Islet of Langerhans (tissue), 1 donor: Measurements from ENCODE around the gene ANKRD23.
"Not testable (repeated sequence)": the region's sequence is repeated elsewhere in the genome, so short reads cannot be mapped to it uniquely, and the experiment has no call there.

Experiments
- FAIRE-seq: peaks from one replicate; lab custom pipeline; 2011; peaks lifted over from hg19 to GRCh38; lab: Jason Lieb, UNC

Gene ANKRD23

DNA sequence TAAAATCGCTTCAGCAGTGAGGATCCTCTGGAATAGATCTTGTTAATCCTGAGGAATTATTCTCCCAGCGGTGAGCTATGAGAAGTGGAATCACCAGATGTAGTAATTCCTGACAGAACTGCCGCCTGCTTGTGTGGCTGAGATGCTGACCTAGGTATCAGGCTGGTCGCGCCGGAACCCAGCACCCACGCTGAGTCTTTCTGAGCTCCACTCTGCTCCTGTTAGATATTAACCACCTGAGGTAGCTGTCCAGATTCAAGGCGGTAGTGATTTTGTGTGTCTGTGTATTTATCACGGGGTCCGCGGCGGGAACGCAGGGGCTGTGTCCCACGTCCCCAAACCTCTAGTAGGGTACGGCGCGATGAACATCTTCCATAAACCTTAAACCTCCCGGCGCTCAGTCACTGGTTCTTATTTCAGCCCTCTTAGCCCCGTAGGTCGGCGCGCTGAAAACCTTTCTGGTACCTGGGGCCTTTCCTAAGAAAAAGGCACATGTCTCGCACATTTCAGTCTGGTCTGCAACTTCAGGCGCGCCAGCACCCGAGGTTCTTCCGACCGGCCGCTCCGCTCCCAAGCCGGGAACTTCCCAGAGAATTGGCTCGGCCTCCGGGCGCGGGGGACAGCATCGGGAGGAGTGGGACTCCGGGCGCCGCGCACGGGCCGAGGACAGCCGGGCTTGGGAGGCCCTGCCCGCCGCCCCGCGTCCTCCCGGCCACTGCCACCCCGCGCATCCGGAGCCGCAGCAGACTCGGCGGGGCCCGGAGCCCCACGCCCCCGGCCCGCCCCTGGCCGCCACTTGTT is 28.3 kb downstream of the ANKRD23 start:
- FAIRE-seq: no peak

DNA sequence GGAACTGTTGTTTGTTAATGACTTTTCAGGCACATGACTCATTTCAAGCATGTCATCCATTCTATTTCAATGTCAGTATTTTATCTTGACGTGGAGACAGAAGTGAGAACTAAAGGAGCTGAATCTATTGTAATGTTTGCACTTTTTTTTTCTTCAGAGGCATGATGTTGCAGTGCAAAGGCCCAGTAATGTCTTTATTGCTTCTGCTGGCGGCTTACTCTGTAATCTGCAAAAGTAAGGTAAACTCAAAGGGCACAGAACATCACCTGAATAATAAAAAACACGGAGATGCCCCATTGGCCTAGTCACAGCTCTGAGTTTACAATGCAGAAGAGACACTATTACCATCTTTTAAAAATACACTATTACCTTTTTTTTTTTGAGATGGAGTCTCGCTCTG is 30.2 kb downstream of the ANKRD23 start:
- no peak for FAIRE-seq

DNA sequence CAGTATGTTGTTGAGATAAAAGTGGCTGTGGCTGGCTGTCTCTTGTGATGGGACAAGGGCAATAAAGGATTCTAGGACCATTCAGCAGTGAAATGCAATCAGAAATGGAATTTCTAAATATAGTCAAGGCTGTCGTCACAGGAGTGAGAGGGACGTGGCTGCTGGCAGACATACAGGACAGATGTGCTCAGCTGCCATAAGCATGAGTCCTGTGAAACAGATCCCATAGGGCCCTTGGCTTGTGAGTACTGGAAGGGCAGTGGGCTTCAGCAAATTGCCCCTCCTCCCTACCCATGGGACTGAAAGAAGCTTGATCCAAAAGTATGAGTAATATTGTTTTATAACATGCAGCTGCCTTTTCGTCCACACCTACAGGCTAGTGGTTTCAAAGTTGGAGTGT is 31.9 kb downstream of the ANKRD23 start:
- no peak for FAIRE-seq

DNA sequence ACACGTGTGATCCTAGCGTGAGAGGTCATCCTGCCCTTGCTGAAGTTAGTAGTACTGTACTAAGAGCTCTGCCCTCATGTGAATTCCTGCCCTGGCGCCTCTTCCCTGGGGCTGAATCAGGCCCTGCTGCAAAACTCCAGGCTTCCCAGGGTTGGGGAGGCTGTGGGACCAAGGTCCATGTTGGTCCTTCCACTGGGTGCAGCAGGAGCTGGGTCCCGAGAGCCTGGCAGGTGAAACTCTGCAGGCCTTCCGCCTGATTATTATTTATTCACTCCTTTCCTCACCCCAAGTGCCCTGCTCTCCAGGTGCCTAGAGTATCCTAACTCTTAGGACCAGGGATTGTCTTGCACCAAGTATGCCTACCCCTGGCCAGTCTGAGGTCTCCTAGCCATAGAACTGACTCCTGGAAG is 33.0 kb downstream of the ANKRD23 start:
- no peak for FAIRE-seq

DNA sequence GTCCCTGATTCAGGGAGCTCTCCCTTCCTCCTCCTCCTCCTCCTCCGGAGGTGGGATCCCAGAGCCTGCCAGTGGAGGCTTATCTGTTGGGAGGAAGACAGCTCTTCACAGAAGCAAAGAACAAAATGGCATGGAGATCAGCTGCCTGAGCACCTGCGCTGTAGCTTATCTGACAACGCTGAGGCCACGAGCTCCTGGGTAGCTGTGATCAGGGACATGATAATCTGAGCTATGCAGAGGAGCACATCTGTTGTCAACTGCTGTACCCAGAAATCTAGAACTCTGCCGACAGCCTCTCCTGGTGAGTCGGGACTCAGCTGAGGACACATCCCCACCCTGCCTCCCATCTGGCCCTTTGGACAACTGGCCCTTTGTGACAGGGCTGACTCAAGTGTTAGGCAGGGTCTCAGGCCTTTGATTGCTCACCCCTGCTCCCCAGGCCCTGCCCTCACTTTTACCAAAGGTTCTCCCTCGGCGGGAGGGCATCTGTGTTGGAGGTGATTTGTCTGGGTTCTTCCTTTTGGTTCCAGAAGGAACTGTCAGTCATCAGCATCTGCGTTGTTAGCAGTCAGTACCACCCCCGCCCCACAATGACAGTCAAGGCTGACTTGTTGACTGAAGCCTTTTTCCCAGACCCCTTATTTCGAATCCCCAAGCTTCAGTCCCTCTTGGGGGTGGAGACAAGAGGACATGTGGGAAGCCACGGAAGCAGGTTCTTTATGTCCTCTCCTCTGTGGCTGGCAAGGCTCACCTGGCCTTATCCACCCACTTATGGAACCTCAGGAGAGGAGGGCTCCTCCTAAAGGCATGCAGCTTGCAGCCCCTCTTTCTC is 33.7 kb downstream of the ANKRD23 start:
- FAIRE-seq: no peak

DNA sequence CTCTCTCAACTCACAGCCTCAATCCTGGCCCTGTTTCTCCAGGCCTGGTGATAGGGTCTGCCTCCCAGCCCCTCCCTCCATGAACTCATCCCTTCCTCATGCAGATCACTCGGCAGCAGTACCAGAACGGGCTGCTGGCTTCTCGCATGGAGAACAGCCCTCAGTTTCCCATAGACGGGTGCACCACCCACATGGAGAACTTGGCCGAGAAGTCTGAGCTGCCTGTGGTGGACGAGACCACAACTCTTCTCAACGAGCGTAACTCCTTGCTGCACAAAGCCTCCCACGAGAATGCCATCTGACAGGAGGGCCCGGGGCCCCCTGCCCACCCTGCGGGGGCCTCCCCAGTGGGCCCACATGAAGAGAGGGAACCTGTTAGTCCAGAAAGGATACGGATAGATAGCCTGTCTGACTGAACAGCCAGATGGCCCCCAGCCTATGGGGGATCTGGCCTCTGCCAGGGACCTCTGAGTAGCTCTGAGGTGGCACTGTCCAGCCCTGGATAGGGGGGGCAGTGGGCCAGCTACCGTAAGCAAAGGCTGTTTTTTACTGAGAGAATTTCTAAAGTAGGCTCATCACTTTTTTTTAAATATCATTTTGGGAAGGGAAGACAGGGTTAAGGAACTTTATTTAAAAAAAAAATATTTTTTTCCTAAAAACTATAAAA is 34.5 kb downstream of the ANKRD23 start:
- no peak for FAIRE-seq

DNA sequence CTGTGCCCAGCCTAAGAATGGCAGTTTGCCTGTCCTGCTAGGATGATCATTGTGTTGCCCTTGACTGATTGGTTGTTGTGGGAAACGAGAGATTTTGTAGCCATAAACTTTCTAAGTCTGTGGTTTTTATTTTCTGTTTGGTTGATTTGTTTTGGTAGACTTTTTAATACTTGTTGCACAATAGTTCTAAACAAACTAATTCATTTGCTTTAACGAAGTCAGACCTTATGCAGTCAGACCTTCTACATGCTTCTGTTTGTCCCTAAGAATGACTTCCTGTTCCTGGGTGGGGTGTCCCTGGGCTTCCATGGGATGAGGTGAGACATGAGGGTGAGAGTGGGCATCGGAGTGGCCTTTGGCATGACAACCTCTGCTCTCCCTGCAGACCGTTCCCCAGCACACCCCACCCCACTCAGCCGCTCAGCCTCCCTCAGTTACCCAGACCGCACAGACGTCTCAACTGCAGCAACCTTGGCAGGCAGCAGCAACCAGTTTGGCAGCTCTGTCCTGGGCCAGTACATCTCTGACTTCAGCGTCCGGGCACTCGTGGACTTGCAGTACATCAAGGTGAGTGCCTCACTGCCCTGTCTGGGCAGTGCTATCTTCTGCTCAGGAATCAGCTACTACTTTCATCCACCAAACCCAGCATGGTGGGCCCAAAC is 35.5 kb downstream of the ANKRD23 start:
- no peak for FAIRE-seq

DNA sequence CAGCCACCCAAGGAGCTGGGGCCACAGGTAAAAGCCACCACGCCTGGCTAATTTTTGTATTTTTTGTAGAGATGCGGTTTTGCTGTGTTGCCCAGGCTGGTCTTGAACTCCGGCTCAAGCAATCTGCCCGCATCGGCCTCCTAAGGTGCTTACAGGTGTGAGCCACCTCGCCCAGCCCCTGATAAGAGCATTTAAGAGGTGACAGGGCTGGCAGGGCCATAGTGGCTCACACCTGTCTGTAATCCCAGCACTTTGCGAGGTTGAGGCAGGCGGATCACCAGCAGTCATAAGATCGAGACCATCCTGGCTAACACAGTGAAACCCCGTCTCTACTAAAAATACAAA is 36.7 kb downstream of the ANKRD23 start:
- FAIRE-seq: no peak

DNA sequence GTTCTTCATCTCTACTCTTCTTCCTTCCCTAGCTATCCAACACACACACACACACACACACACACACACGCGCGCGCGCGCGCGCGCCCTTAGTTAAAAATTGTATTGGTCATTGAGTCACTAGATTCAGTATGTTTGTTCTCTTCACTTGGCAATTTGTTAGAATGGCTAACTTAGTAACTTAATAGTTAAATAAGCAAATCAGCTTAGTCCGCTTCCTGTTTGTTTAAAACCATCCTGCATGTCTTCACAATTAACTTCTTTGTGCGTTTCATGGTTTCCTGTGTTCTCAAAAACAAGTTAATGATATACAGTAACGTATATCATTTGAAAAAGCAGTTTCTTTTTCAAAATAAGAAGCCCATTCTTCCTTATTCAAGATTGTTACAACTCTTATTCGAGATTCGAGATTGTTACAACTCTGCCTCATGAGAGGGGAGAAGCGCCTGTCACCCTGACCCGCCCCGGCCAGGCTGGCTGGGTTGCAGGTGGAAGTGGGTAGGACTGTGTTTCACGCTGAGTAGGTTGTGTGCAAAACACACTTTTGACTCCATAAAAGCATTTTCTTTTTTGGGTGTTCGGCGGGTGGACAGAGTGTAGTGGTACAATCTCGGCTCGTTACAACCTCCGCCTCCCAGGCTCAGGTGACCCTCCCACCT is 37.2 kb downstream of the ANKRD23 start:
- FAIRE-seq: no peak

DNA sequence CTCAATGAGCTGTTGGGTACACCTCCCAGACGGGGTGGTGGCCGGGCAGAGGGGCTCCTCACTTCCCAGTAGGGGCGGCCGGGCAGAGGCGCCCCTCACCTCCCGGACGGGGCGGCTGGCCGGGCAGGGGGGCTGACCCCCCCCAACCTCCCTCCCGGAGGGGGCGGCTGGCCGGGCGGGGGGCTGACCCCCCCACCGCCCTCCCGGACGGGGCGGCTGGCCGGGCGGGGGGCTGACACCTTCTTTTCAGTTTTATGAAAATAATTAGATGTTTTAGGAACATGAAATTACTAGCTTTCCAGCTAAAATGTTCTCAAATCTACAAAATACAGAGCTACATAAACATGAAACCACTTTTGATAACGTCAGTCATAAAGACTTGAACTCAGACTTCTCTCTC is 37.9 kb downstream of the ANKRD23 start:
- FAIRE-seq: not testable (repeated sequence)

DNA sequence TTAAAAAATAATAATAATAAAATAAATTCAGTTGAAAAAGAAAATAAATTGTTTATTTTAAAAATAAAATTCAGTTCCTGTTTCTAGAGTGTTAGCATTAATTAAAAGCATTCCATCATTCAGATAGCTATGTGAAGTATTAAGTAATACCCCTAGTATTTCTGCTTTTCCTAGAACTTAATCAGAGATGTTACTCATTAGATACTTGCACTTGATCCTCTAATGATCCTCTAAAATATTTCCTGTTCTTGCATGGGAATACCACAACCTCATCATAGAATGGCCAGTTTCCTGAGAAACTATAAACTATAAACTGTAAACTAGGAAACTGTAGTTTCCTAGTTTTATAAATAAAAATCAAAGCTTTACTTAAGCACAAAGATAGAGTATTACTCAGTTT is 38.8 kb downstream of the ANKRD23 start:
- FAIRE-seq: no peak

DNA sequence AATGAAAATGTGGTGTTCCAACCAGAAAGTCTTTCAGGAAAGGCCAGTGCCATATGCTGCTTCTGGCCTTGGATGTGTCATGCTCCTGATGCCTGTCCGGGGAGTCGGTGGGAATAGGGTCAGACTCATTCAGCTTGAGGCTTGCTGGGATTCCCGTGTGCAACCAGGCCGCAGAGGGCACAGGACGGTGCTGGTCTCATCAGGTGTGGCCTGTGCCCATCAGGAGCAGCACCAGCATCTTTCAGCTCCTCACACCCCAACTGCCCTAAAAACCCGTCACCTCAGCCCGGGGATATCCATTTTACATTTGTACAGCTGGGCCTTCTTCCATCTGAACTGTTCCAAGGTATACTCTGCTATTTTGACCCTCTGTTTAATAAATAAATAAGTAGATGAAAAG is 41.1 kb downstream of the ANKRD23 start:
- no peak for FAIRE-seq

DNA sequence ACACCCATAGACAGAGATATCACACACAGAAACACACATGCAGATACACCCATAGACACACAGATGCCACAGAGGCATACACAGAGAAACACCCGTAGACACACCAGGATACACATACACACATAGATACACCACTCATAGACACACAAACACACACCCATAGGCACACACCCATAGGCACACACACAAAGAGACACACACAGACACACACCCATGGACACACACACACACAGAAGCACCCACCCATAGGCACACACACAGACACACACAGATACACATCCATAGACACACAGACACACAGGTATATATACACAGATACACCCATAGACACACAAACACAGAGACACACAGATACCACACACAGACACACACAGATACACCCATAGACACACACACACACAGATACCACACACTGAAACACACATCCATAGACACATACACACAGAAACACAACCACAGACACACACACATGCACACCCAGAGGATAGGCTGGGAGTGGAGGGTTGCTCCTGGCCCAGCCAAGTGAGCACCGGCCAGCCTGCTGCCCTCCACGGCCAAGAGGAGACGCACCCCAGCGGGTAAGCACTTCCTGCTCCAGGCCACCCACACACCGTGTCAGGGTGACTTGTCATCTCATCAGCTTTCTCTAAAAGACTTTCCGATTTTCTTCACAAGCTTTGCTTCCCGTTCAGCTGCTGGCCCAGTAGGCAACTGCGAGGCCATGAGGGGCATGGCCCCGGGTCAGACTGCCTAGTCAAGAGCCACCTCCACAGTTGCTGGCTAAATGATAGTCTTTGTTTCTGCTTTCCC is 41.8 kb downstream of the ANKRD23 start:
- no peak for FAIRE-seq

DNA sequence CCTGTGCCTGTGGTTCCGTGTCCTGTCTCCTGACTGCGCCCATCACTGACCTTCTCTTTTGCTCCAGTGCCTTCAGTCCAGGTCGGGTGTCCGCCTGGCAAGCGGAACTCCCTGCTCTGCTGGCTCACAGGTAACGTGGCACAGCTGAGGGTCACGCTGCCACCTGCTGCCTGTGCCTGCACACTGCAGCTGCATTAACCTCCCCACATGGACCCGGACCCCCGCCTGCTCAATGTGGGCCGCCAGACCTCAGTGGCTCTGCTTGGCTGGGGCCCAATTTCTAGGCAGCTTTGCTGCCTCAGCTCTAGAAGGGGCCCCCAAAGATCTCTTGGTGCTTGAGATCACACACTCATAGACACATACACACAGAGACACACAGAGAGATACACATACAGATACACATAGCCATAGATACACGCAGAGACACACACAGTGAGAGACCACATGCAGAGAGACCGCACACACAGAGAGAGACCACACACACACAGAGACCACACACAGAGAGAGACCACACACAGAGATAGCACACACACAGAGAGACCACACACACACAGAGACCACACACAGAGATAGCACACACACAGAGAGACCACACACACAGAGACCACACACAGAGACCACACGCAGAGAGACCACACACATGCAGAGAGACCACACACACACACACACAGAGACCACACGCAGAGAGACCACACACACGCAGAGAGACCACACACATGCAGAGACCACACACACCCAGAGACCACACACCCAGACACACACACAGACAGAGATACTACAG is 42.6 kb downstream of the ANKRD23 start:
- FAIRE-seq: peak; percentile 62

DNA sequence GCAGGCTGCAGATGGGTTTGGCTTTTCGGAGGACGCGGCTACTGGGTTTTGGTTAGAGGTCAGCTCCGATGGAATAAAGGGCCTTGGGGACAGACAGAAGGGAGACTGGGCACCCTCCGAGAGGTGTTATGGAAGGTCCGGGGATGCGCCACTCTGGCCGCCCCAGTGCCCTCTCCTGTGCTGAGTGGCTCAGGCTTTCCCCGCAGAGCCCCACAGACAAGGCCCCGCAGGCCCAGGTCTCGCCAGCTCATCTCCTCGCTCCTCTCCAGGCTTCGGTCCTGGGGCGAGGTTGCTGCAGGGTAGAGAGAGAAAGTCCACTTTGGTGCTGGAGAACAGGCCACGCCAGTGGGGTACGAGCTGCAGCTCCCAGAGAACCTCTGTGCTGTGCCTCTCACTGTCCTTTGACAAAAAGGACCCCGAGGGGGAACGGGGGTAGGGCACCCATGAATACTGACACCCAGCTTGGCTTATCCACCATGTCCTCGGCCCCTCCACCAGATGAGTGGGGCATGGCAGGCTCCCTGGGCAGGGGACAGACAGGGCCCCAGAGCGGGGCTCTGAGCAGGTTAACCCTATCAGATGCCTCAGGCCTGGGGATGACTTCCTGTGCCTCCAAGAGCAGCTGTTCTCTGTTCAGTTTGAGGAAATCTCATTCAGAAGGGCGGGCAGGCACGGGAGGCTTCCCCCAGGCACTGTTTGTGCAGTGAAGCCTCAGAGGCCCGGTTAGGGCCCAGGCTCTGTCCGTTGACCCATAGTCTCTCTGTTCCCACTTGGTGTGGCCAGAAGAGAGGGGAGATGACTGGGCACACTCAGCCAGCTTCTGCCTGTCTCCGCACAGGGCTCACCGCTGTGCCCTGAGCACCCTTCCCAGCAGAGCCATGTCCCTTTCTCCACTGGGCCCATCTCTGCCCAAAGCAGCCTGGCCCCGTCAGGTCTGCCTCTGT is 43.5 kb downstream of the ANKRD23 start:
- FAIRE-seq: no peak

DNA sequence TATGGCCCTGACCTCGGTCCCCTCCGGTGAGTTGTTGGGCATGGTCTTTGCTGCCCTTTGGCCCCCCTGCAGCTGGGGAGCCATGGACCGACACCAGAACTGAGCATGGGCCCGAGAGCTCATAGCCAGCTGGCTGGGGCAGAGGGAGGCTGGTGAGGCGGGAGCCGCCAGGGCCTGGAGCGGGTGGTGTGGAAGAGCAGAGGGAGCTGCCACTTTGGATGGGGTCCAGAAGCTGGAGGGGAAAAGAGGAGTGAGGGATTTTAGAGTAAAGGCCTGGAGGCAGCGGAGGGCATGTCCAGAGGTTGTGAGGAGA is 44.2 kb downstream of the ANKRD23 start:
- FAIRE-seq: no peak

DNA sequence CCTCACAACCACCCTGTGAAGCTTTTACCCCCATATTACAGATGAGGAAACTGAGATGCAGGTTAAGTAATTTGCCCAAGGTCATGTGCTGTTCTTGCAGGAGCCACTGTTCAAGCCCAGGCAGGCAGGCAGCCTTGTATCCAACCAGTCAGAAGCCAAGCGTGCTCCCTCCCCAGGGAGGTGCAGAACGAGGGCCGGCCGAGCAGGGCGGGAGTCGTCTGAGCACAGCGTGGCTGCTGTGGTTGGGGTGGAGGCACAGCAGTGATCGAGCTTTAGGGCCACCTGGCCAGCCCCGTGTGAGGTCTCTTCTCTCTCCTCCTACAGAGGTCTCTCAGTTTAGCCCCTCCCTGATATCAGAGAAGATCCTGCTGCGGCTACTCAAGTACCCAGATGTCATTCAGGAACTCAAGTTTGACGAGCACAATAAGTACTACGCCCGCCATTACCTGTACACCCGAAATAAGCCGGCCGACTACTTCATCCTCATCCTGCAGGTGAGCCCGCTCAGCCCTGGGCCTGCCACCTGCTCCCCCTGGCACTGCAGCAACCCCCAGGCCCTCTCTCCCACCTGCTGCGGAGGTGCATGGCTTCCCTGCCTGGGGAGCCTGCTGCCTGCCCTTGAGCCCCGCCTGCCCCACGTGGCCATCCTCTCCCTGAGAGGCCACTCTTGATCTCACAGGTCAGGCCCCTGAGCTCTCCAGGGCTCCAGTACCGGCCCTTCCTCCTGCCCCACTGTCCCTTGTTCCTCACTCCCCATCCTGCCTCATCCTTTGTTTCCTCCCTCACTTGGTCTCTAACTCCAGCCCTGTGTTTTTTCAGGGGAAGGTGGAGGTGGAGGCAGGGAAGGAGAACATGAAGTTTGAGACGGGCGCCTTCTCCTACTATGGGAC is 44.8 kb downstream of the ANKRD23 start:
- FAIRE-seq: no peak

DNA sequence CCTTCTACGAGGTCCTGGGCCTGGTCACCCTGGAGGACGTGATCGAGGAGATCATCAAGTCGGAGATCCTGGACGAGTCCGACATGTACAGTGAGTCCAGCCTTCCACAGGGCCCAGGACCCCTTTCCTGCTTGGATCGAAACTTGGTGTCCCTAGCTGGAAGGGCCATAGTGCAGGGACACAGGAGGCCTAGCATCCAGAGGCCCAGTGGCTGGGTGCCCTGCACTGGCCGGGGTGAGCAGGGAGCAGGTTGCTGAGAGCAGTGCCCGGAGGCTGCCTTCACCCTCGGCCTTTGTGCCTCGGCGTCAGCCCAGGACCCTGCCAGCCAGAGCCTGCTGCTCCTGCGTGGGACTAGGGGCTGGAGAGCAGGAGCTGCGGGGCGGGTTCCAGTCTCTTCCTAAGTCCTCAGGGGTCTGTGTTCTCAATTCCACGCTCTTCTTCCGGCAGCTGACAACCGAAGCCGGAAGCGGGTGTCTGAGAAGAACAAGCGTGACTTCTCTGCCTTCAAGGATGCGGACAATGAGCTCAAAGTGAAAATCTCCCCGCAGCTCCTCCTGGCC is 46.7 kb downstream of the ANKRD23 start:
- no peak for FAIRE-seq
